Spinal cord (tissue), 10 donors: ENCODE results near the gene DIS3L2. TPM values are rescaled to one million over a fixed set of nuclear protein-coding genes. Genes with fewer than 3 reads are reported as not detected.
A peak's percentile ranks its signal among the peaks of the same experiment; 100 is the strongest.
"Not testable (repeated sequence)": the region's sequence is repeated elsewhere in the genome, so short reads cannot be mapped to it uniquely, and the experiment has no call there.

Experiments used
- DNase-seq, 6 donors: peaks; one replicate each; pipeline versions ENCODE4 v3.0.0 to v3.0.0-alpha.2; 2013 to 2015; ENCODE audit warnings: low spot score in 6 of 6, low read depth in 4 of 6
- H3K27ac ChIP-seq: one replicate; pipeline ENCODE4 v1.5.1; 2013; ENCODE audit warnings: low read depth, low read length, control low read depth
- H3K27me3 ChIP-seq: one replicate; pipeline ENCODE4 v1.6.1; 2013; ENCODE audit warnings: low read length; ENCODE audit not compliant: control insufficient read depth, insufficient read depth
- H3K36me3 ChIP-seq: one replicate; pipeline ENCODE4 v1.6.1; 2013; ENCODE audit warnings: low read length; ENCODE audit not compliant: control insufficient read depth, insufficient read depth
- H3K4me1 ChIP-seq: one replicate; pipeline ENCODE4 v1.6.1; 2013; ENCODE audit warnings: low read length; ENCODE audit not compliant: control insufficient read depth, insufficient read depth
- H3K4me3 ChIP-seq: one replicate; pipeline ENCODE4 v1.5.1; 2013; ENCODE audit warnings: low read depth, low read length, control low read depth
- H3K9me3 ChIP-seq: one replicate; pipeline ENCODE4 v1.6.1; 2013; ENCODE audit warnings: low read length; ENCODE audit not compliant: control insufficient read depth, insufficient read depth
- WGBS: methylation state at CpG from one replicate; pipeline ENCODE4 v1.1.5; 2013; ENCODE audit warnings: missing lambda C conversion rate; ENCODE audit not compliant: insufficient coverage; 5-methylcytosine and 5-hydroxymethylcytosine counted together
- polyA plus RNA-seq, 2 donors: library from polyadenylated mRNA; unstranded; fragments of 120-200 nt; gene quantifications; one replicate each; pipeline ENCODE4 v1.2.1, GENCODE V29; 2013; ENCODE audit not compliant: insufficient read length in 2 of 2
- total RNA-seq, 2 donors: library from RNA; depleted of rRNA in 1 of 2; stranded (reverse); fragments of 120-200 nt in 1 of 2; fragments of >200 nt in 1 of 2; gene quantifications; one replicate each; pipeline versions ENCODE4 v1.2.3 to v1.2.4, GENCODE V29; 2013 to 2014
- donor health status: healthy.

The DIS3L2 gene
- total and polyA plus RNA-seq, 4 donors, result 29.8 to 37.2 (median 33.2) TPM

- no peak overlapping the region for H3K4me3 ChIP-seq
- peak overlapping the region; percentile 22 for H3K27ac ChIP-seq
- no peaks in the 10 kb centered on the region for H3K9me3 ChIP-seq
- H3K27me3 ChIP-seq, result no peaks in the 10 kb centered on the region
- peaks cover 64% of the 10 kb centered on the region for H3K4me1 ChIP-seq
- DNase-seq, result peak in 1 of 6 donors; percentile 69
- WGBS, result 77% methylated on average over 5 of the region's 10 CpGs
- H3K36me3 ChIP-seq, result peaks cover 17% of the 10 kb centered on the region
These were observed 358.4 kb downstream of the DIS3L2 start for GRCh38 chr2:232319803-232320442.

GRCh38 chr2:232320443-232320803 is 358.9 kb downstream of the DIS3L2 start:
- 80% methylated on average over 1 of the region's 2 CpGs for WGBS
- Histone ChIP-seq H3K36me3 (peaks cover 17% of the 10 kb centered on the region), H3K9me3 (no peaks in the 10 kb centered on the region), H3K27ac (peak overlapping the region; percentile 35), H3K4me3 (no peak overlapping the region), H3K4me1 (peaks cover 62% of the 10 kb centered on the region), H3K27me3 (no peaks in the 10 kb centered on the region)
- no peak for DNase-seq

GRCh38 chr2:232321156-232321816 is 359.8 kb downstream of the DIS3L2 start:
- Histone ChIP-seq H3K4me1 (peaks cover 59% of the 10 kb centered on the region), H3K36me3 (peaks cover 20% of the 10 kb centered on the region), H3K9me3 (no peaks in the 10 kb centered on the region), H3K4me3 (no peak overlapping the region), H3K27ac (no peak overlapping the region), H3K27me3 (no peaks in the 10 kb centered on the region)
- no peak for DNase-seq
- 90% methylated on average over 18 of the region's 18 CpGs for WGBS

GRCh38 chr2:232321817-232322559 is 360.5 kb downstream of the DIS3L2 start:
- Histone ChIP-seq H3K27me3 (no peaks in the 10 kb centered on the region), H3K4me3 (no peak overlapping the region), H3K9me3 (no peaks in the 10 kb centered on the region), H3K27ac (no peak overlapping the region), H3K36me3 (peaks cover 20% of the 10 kb centered on the region), H3K4me1 (peaks cover 62% of the 10 kb centered on the region)
- whole genome bisulfite sequencing, result 88% methylated on average over 9 of the region's 9 CpGs
- DNase-seq, result no peak

GRCh38 chr2:232322560-232323327 is 361.2 kb downstream of the DIS3L2 start:
- Histone ChIP-seq H3K4me1 (peaks cover 62% of the 10 kb centered on the region), H3K36me3 (peaks cover 20% of the 10 kb centered on the region), H3K27ac (no peak overlapping the region), H3K9me3 (no peaks in the 10 kb centered on the region), H3K4me3 (no peak overlapping the region), H3K27me3 (no peaks in the 10 kb centered on the region)
- DNase-seq, result no peak
- 78% methylated on average over 12 of the region's 18 CpGs for WGBS

GRCh38 chr2:232323328-232323650 is 361.8 kb downstream of the DIS3L2 start:
- Histone ChIP-seq H3K4me3 (no peak overlapping the region), H3K27ac (no peak overlapping the region), H3K36me3 (peaks cover 20% of the 10 kb centered on the region), H3K9me3 (no peaks in the 10 kb centered on the region), H3K4me1 (peaks cover 62% of the 10 kb centered on the region), H3K27me3 (no peaks in the 10 kb centered on the region)
- DNase-seq, result no peak
- 88% methylated on average over 4 of the region's 4 CpGs for WGBS

GRCh38 chr2:232323967-232324366 is 362.5 kb downstream of the DIS3L2 start:
- Histone ChIP-seq H3K36me3 (peaks cover 21% of the 10 kb centered on the region), H3K4me1 (peaks cover 62% of the 10 kb centered on the region)
- H3K27me3 ChIP-seq, H3K9me3 ChIP-seq, H3K27ac ChIP-seq, H3K4me3 ChIP-seq: not testable (repeated sequence)
- 78% methylated on average over 3 of the region's 6 CpGs for WGBS
- peak in 1 of 6 donors; percentile 70 for DNase-seq

GRCh38 chr2:232324778-232325177 is 363.3 kb downstream of the DIS3L2 start:
- H3K4me1 ChIP-seq, result peaks cover 57% of the 10 kb centered on the region
- H3K4me3 ChIP-seq, result no peak overlapping the region
- WGBS, result no CpG with 5 or more reads among the region's 4 CpGs
- no peaks in the 10 kb centered on the region for H3K27me3 ChIP-seq
- no peaks in the 10 kb centered on the region for H3K9me3 ChIP-seq
- peak in 1 of 6 donors; percentile 14 for DNase-seq
- H3K27ac ChIP-seq, result no peak overlapping the region
- H3K36me3 ChIP-seq, result peaks cover 18% of the 10 kb centered on the region
